Measurements from ENCODE around the gene CEP120. TPM values are rescaled to one million over a fixed set of nuclear protein-coding genes. Genes with fewer than 3 reads are reported as not detected.
"Not testable (repeated sequence)": the region's sequence is repeated elsewhere in the genome, so short reads cannot be mapped to it uniquely, and the experiment has no call there.

Gene CEP120
- total and polyA plus RNA-seq, 8 donors, result 3.5 to 27.5 (median 4.9) TPM

- H3K4me1 ChIP-seq, result no peaks in the 10 kb centered on the region
- no peaks in the 10 kb centered on the region for H3K36me3 ChIP-seq
- intact Hi-C loops (cut with DNase I; ENCODE audit: low total_unique reads), result no loop called here
- DNase-seq, result peak in 1 of 2 donors; percentile 81
- H3K27me3 ChIP-seq, result no peaks in the 10 kb centered on the region
- 10 to 32% (median 23%) methylated on average over 2 of the region's 2 CpGs for WGBS, 5 donors
- H3K27ac ChIP-seq, result peak overlapping the region in 2 of 5 donors; percentile 20 to 45
- H3K9me3 ChIP-seq, result no peaks in the 10 kb centered on the region
- H3K4me3 ChIP-seq, result no peak overlapping the region
- TF ChIP-seq EP300 (IDR thresholded peaks at IDR 0.05) (no peak), POLR2AphosphoS5 (IDR thresholded peaks at IDR 0.05) (peak in 2 of 3 donors; percentile 10 to 67)
Observed at GRCh38 chr5:123460296-123460729, 37.1 kb upstream of the CEP120 start.

DNA sequence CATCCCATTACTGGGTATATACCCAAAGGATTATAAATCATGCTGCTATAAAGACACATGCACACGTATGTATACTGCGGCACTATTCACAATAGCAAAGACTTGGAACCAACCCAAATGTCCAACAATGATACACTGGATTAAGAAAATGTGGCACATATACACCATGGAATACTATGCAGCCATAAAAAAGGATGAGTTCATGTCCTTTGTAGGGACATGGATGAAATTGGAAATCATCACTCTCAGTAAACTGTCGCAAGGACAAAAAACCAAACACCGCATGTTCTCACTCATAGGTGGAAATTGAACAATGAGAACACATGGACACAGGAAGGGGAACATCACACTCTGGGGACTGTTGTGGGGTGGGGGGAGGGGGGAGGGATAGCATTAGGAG is 35.8 kb upstream of the CEP120 start:
- H3K9me3 ChIP-seq; DNase-seq; H3K27ac ChIP-seq; intact Hi-C loops (cut with DNase I; ENCODE audit: low total_unique reads); H3K4me3 ChIP-seq; H3K27me3 ChIP-seq; H3K4me1 ChIP-seq; H3K36me3 ChIP-seq: not testable (repeated sequence)
- WGBS, 5 donors, result 75 to 100% (median 79%) methylated on average over 4 of the region's 4 CpGs

- H3K27me3 ChIP-seq, result no peaks in the 10 kb centered on the region
- DNase-seq, result peak in 1 of 2 donors; percentile 38
- WGBS, 5 donors, result 54 to 76% (median 61%) methylated on average over 1 of the region's 1 CpG
- H3K4me1 ChIP-seq, result no peaks in the 10 kb centered on the region
- H3K27ac ChIP-seq, result no peak overlapping the region
- no peaks in the 10 kb centered on the region for H3K9me3 ChIP-seq
- TF ChIP-seq POLR2A (IDR thresholded peaks at IDR 0.05), result no peak
- H3K4me3 ChIP-seq, result no peak overlapping the region
- intact Hi-C loops (cut with DNase I; ENCODE audit: low total_unique reads), result no loop called here
- H3K36me3 ChIP-seq, result no peaks in the 10 kb centered on the region
Observed at GRCh38 chr5:123456242-123456641, 33.0 kb upstream of the CEP120 start.

DNA sequence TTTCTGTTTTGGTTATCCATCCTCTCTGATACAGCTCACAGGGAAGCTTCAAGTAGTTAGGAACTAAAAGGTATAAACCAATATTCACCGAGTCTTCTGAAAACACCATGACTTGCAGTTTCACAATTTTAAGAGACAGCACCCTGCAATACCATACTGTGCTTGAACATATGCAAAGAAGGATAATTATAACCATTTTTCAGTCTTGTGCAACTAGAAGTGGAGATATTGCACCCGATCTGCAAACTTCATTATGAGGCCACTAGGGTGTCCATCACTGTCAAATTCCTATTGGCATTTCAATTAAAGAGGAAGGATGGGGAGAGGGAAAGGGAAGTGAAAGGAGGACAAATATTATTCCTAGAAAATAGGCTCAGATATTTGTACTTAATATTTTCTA is 32.4 kb upstream of the CEP120 start:
- TF ChIP-seq POLR2AphosphoS5 (IDR thresholded peaks at IDR 0.05) (no peak), EP300 (IDR thresholded peaks at IDR 0.05) (no peak), POLR2A (IDR thresholded peaks at IDR 0.05) (no peak), CTCF (IDR thresholded peaks at IDR 0.05) (no peak)
- H3K27ac ChIP-seq, result no peak overlapping the region

GRCh38 chr5:123455095-123455494 is 31.9 kb upstream of the CEP120 start:
- Histone ChIP-seq H3K4me3 (no peak overlapping the region), H3K36me3 (no peaks in the 10 kb centered on the region), H3K27ac (no peak overlapping the region), H3K9me3 (no peaks in the 10 kb centered on the region), H3K27me3 (no peaks in the 10 kb centered on the region), H3K4me1 (no peaks in the 10 kb centered on the region)
- TF ChIP-seq POLR2AphosphoS5 (IDR thresholded peaks at IDR 0.05) (no peak), CTCF (IDR thresholded peaks at IDR 0.05) (no peak), EP300 (IDR thresholded peaks at IDR 0.05) (no peak), POLR2A (IDR thresholded peaks at IDR 0.05) (no peak)
- 45 to 71% (median 63%) methylated on average over 3 of the region's 3 CpGs for WGBS, 5 donors
- intact Hi-C loops (cut with DNase I; ENCODE audit: low total_unique reads), result no loop called here
- peak in 1 of 2 donors; percentile 32 for DNase-seq

More for the DNA sequence above, 32.4 kb upstream of the CEP120 start:
- no peaks in the 10 kb centered on the region for H3K9me3 ChIP-seq
- H3K27me3 ChIP-seq, result no peaks in the 10 kb centered on the region
- no peaks in the 10 kb centered on the region for H3K4me1 ChIP-seq
- H3K4me3 ChIP-seq, result no peak overlapping the region
- H3K36me3 ChIP-seq, result no peaks in the 10 kb centered on the region
- DNase-seq, result no peak
- intact Hi-C loops (cut with DNase I; ENCODE audit: low total_unique reads), result no loop called here
- WGBS, 5 donors, result 57 to 87% (median 76%) methylated on average over 2 of the region's 2 CpGs

DNA sequence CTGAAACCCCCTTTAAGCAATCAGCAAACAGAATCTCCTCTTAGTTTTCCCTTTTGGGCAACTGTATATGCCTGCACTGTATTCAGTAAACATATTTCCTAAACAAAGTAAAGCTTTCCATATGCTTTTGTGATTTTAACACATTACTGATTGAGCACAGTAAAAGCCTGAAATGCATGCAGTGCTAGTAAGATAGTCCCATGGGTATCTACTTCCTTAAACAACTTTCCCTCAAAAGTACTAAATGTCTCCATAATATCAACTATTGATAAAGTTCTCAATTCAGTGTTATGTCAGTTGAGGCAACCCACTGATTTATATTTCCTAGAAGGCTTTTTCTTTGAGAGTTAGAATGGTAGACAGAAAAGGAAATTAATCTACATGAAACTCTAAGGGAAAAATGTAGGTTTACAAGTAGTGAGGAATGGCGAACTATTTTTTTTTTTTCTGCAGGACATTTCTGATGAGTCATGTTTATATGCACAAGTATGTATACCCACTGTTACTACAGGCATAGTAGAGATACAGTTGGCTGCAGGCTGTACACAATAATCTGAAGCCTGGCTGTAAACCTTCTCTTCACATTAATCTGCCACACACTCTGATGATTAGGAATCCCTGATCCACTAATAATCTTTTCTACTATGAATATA is 31.2 kb upstream of the CEP120 start:
- intact Hi-C loops (cut with DNase I; ENCODE audit: low total_unique reads), result no loop called here
- no peak for DNase-seq
- TF ChIP-seq EP300 (IDR thresholded peaks at IDR 0.05), result no peak
- TF ChIP-seq POLR2A (IDR thresholded peaks at IDR 0.05), result no peak
- no peak for TF ChIP-seq POLR2AphosphoS5 (IDR thresholded peaks at IDR 0.05)
- TF ChIP-seq CTCF (IDR thresholded peaks at IDR 0.05), result no peak
- no peak overlapping the region for H3K4me3 ChIP-seq
- no peaks in the 10 kb centered on the region for H3K36me3 ChIP-seq
- no peaks in the 10 kb centered on the region for H3K27me3 ChIP-seq
- H3K27ac ChIP-seq, result no peak overlapping the region
- H3K4me1 ChIP-seq, result no peaks in the 10 kb centered on the region
- 56 to 71% (median 62%) methylated on average over 1 of the region's 1 CpG for WGBS, 5 donors
- no peaks in the 10 kb centered on the region for H3K9me3 ChIP-seq
